Right cardiac atrium (tissue), 5 donors: ENCODE data around the gene ATG7. TPM values are rescaled to one million over a fixed set of nuclear protein-coding genes. Genes with fewer than 3 reads are reported as not detected.

ENCODE experiments used
- ATAC-seq, 2 donors: fragments of 200-7000 bp; cut with Tn5 transposase; one replicate each; pipeline versions ENCODE4 v1.8.0 to v1.9.1; 2020; ENCODE audit warnings: moderate library complexity in 2 of 2, mild to moderate bottlenecking in 1 of 2
- DNase-seq, 3 donors: peaks; one replicate each; pipeline ENCODE4 v3.0.0-alpha.2; 2020
- H3K27ac ChIP-seq: one replicate; pipeline ENCODE4 v1.5.1; 2013; ENCODE audit warnings: mild to moderate bottlenecking, low read length, control low read depth, moderate library complexity
- H3K27me3 ChIP-seq: one replicate; pipeline ENCODE4 v1.6.1; 2013; ENCODE audit not compliant: control insufficient read depth, insufficient read depth
- H3K4me1 ChIP-seq: one replicate; pipeline ENCODE4 v1.6.1; 2013; ENCODE audit warnings: low read length; ENCODE audit not compliant: control insufficient read depth, insufficient read depth
- H3K4me3 ChIP-seq: one replicate; pipeline ENCODE4 v1.5.1; 2013; ENCODE audit warnings: low read length, control low read depth
- H3K9me3 ChIP-seq: one replicate; pipeline ENCODE4 v1.6.1; 2013; ENCODE audit warnings: low read length; ENCODE audit not compliant: control insufficient read depth
- WGBS: extraction: QIAGEN DNeasy Blood & Tissue Kit; methylation state at CpG from one replicate; pipeline ENCODE4 v1.1.7; 2013; 5-methylcytosine and 5-hydroxymethylcytosine counted together
- intact Hi-C, 4 donors: fragments of 100-400 bp; cut with DNase I; formaldehyde crosslinking; loops; one replicate each; pipeline versions ENCODE4 v1.11.0 to v1.14.0; 2022 to 2023
- long read RNA-seq, 4 donors: library from polyadenylated mRNA; unstranded; transcript quantifications; one replicate each; pipeline ENCODE4 v2.0.0, GENCODE V29; 2020 to 2021
- polyA plus RNA-seq: library from polyadenylated mRNA; stranded (reverse); fragments of 200-250 nt; gene quantifications from one replicate; pipeline ENCODE4 v1.2.3, GENCODE V29; 2013
- total RNA-seq, 4 donors: library from RNA; stranded (reverse); fragmentation: NEBNext Ultra II Directional; extraction: Animal tissue kit (Norgen Biotek cat#: 25700); gene quantifications; one replicate each; pipeline ENCODE4 v1.2.1, GENCODE V29; 2021
- donor health status: healthy with polysubstance abuse.
- donor health status: DM: no; HTN: yes; CAD: no.
- donor health status: DM: no; HTN: no; CAD: no.
- donor health status: DM: no; HTN: yes; CAD: no; lungs with severe emphysema.
- donor health status: DM: yes; HTN: yes; CAD: no.

The ATG7 gene
- total RNA-seq: 10 to 100 TPM; 18.3 to 22.3 (median 20.0) TPM
- 5.9 TPM for polyA plus RNA-seq
- long read RNA-seq, donor 1, full-length matches to known transcripts: 10 of 27 reads
- long read RNA-seq, donor 1, partial matches to known transcripts: 6 of 27 reads
- long read RNA-seq, donor 1, other reads (novel, unspliced or antisense): 11 of 27 reads
- long read RNA-seq, donor 2, full-length matches to known transcripts: 1 of 9 reads
- long read RNA-seq, donor 2, partial matches to known transcripts: 1 of 9 reads
- long read RNA-seq, donor 2, other reads (novel, unspliced or antisense): 7 of 9 reads
- long read RNA-seq, donor 3, full-length matches to known transcripts: 31 of 58 reads
- long read RNA-seq, donor 3, partial matches to known transcripts: 5 of 58 reads
- long read RNA-seq, donor 3, other reads (novel, unspliced or antisense): 22 of 58 reads
- long read RNA-seq, donor 4, full-length matches to known transcripts: 3 of 7 reads
- long read RNA-seq, donor 4, partial matches to known transcripts: 1 of 7 reads
- long read RNA-seq, donor 4, other reads (novel, unspliced or antisense): 3 of 7 reads

- 1% methylated on average over 51 of the region's 51 CpGs for WGBS
- DNase-seq (peak; percentile 98 to 100 (median 99)), ATAC-seq (peak; percentile 99)
- H3K27ac ChIP-seq: peak within 1 kb of the TSS; percentile 58
- H3K27me3 ChIP-seq: no peaks in the 10 kb centered on the region
- peak within 1 kb of the TSS; percentile 80 for H3K4me3 ChIP-seq
- intact Hi-C loops: no loop called here
- H3K4me1 ChIP-seq: peaks cover 2% of the 10 kb centered on the region
- H3K9me3 ChIP-seq: no peaks in the 10 kb centered on the region
These were observed at the start of gene ATG7 for GRCh38 chr3:11271986-11272904. ATG7 (plus strand) TSS chr3:11272397; CDS start chr3:11298696, 26,299 bp downstream.

- DNase-seq (no peak), ATAC-seq (no peak)
- Histone ChIP-seq H3K27me3 (no peaks in the 10 kb centered on the region), H3K4me3 (no peak overlapping the region), H3K4me1 (peaks cover 3% of the 10 kb centered on the region), H3K27ac (no peak overlapping the region), H3K9me3 (no peaks in the 10 kb centered on the region)
- WGBS: 82% methylated on average over 3 of the region's 3 CpGs
- intact Hi-C loops: no loop called here
These were observed 48.2 kb upstream of the ATG7 start for GRCh38 chr3:11224010-11224409.

- Histone ChIP-seq H3K9me3 (no peaks in the 10 kb centered on the region), H3K27me3 (no peaks in the 10 kb centered on the region), H3K4me3 (no peak overlapping the region), H3K4me1 (peaks cover 3% of the 10 kb centered on the region), H3K27ac (no peak overlapping the region)
- DNase-seq: no peak
- ATAC-seq: no peak
- intact Hi-C loops: no loop called here
- WGBS: 86% methylated on average over 3 of the region's 3 CpGs
These were observed 47.3 kb upstream of the ATG7 start for GRCh38 chr3:11224870-11225229.

GRCh38 chr3:11226042-11226370, 46.2 kb upstream of the ATG7 start:
- no peak for DNase-seq
- intact Hi-C loops: no loop called here
- H3K9me3 ChIP-seq: no peaks in the 10 kb centered on the region
- no peak overlapping the region for H3K4me3 ChIP-seq
- no peak overlapping the region for H3K27ac ChIP-seq
- ATAC-seq: peak in 1 of 2 donors; percentile 10
- no peaks in the 10 kb centered on the region for H3K27me3 ChIP-seq
- no peaks in the 10 kb centered on the region for H3K4me1 ChIP-seq
- 72% methylated on average over 6 of the region's 6 CpGs for WGBS

- DNase-seq: no peak
- no peak overlapping the region for H3K27ac ChIP-seq
- H3K9me3 ChIP-seq: no peaks in the 10 kb centered on the region
- no peaks in the 10 kb centered on the region for H3K27me3 ChIP-seq
- no peak for ATAC-seq
- WGBS: 84% methylated on average over 4 of the region's 4 CpGs
- H3K4me3 ChIP-seq: no peak overlapping the region
- intact Hi-C loops: no loop called here
- no peaks in the 10 kb centered on the region for H3K4me1 ChIP-seq
These were observed 44.2 kb upstream of the ATG7 start for GRCh38 chr3:11228041-11228440.

- H3K27me3 ChIP-seq: no peaks in the 10 kb centered on the region
- WGBS: 87% methylated on average over 4 of the region's 4 CpGs
- no peak overlapping the region for H3K4me3 ChIP-seq
- H3K4me1 ChIP-seq: no peaks in the 10 kb centered on the region
- DNase-seq (no peak), ATAC-seq (no peak)
- no peaks in the 10 kb centered on the region for H3K9me3 ChIP-seq
- intact Hi-C loops: no loop called here
- H3K27ac ChIP-seq: no peak overlapping the region
These were observed 42.1 kb upstream of the ATG7 start for GRCh38 chr3:11230125-11230524.

- H3K27ac ChIP-seq: no peak overlapping the region
- H3K9me3 ChIP-seq: no peaks in the 10 kb centered on the region
- 66% methylated on average over 3 of the region's 3 CpGs for WGBS
- H3K27me3 ChIP-seq: no peaks in the 10 kb centered on the region
- no peaks in the 10 kb centered on the region for H3K4me1 ChIP-seq
- ATAC-seq (no peak), DNase-seq (no peak)
- intact Hi-C loops: no loop called here
- no peak overlapping the region for H3K4me3 ChIP-seq
These were observed 41.4 kb upstream of the ATG7 start for GRCh38 chr3:11230832-11231231.

- DNase-seq (peak in 1 of 3 donors; percentile 53), ATAC-seq (peak in 1 of 2 donors; percentile 19)
- H3K27me3 ChIP-seq: no peaks in the 10 kb centered on the region
- intact Hi-C loops: loop anchor here in 2 of 4 donors (5.0 kb wide), 1 partner anchor 102 kb away; no protein-coding TSS in a partner anchor
- 72% methylated on average over 8 of the region's 8 CpGs for WGBS
- no peak overlapping the region for H3K27ac ChIP-seq
- no peak overlapping the region for H3K4me3 ChIP-seq
- H3K9me3 ChIP-seq: no peaks in the 10 kb centered on the region
- no peaks in the 10 kb centered on the region for H3K4me1 ChIP-seq
These were observed 36.8 kb upstream of the ATG7 start for GRCh38 chr3:11235385-11235784.

GRCh38 chr3:11236588-11237461, 35.4 kb upstream of the ATG7 start:
- intact Hi-C loops: loop anchor here in 2 of 4 donors (5.0 kb wide), 1 partner anchor 100 kb away; no protein-coding TSS in a partner anchor
- DNase-seq (peak; percentile 39 to 84 (median 75)), ATAC-seq (peak in 1 of 2 donors; percentile 28)
- Histone ChIP-seq H3K27me3 (no peaks in the 10 kb centered on the region), H3K4me3 (no peak overlapping the region), H3K9me3 (no peaks in the 10 kb centered on the region), H3K27ac (no peak overlapping the region), H3K4me1 (no peaks in the 10 kb centered on the region)
- WGBS: 41% methylated on average over 8 of the region's 8 CpGs

GRCh38 chr3:11238060-11238459, 34.1 kb upstream of the ATG7 start:
- H3K27me3 ChIP-seq: no peaks in the 10 kb centered on the region
- no peaks in the 10 kb centered on the region for H3K9me3 ChIP-seq
- intact Hi-C loops: loop anchor here in 2 of 4 donors (5.0 kb wide), 1 partner anchor 99 kb away; no protein-coding TSS in a partner anchor
- 75% methylated on average over 3 of the region's 3 CpGs for WGBS
- H3K4me1 ChIP-seq: no peaks in the 10 kb centered on the region
- DNase-seq (no peak), ATAC-seq (no peak)
- H3K4me3 ChIP-seq: no peak overlapping the region
- no peak overlapping the region for H3K27ac ChIP-seq
